Measurements from ENCODE around the gene RASAL1.
"Not testable (repeated sequence)": the region's sequence is repeated elsewhere in the genome, so short reads cannot be mapped to it uniquely, and the experiment has no call there.

Gene RASAL1

DNA sequence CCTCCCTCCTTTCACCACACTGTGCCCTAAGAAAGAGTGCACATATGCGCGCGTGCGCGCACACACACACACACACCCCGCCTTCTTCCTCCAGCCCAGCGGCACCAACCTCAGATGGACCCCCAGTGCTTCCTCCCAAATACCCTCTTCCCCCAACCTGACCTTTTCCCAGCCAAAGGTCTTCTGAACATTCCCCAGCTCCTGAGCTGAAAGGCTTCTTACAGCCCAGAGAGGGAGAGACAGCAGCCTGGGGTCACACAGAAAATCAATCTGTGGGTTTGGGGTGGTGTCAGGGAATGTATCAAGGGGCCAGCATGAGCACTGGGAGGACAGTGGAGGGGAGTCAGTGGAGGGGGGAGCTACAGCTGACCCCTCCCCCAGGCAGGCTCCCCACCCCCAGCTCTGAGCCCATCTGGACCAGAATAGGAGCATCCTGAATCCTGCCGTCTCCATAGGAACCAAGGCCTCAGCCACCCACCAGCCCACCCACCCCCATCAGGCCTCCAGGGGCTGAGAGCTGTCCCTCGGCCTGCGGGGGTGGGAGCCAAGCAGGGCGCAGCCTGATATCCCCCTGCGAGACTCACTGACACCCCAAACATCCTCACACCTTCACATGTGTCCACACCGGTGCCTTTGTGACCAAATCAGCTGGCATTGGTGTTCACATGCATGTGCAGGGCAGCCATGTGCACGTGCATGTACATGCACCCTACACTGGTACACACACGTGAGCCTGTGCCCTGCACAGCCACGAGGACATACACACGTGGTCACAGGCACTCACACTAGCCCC is 5.7 kb downstream of the RASAL1 start:
- Histone ChIP-seq H3K4me3 (ENCODE audit: extremely low read depth, insufficient read depth, low read length, poor library complexity, severe bottlenecking) (no peak overlapping the region), H3K9me3 (ENCODE audit: control insufficient read depth, low read length) (no peaks in the 10 kb centered on the region), H3K27ac (ENCODE audit: low read depth, low read length, severe bottlenecking) (no peak overlapping the region), H3K4me1 (ENCODE audit: control insufficient read depth, insufficient read depth, low read length, poor library complexity, severe bottlenecking) (no peaks in the 10 kb centered on the region), H3K36me3 (ENCODE audit: control insufficient read depth, insufficient read depth, low read length) (no peaks in the 10 kb centered on the region)
- 87 to 91% methylated on average over 13 to 14 of the region's 17 CpGs for WGBS, 2 experiments (ENCODE audit: insufficient coverage in 2 of 2)

GRCh38 chr12:113128802-113129663 is 6.5 kb downstream of the RASAL1 start:
- Histone ChIP-seq H3K9me3 (ENCODE audit: control insufficient read depth, low read length) (no peaks in the 10 kb centered on the region), H3K27ac (ENCODE audit: low read depth, low read length, severe bottlenecking) (no peak overlapping the region), H3K36me3 (ENCODE audit: control insufficient read depth, insufficient read depth, low read length) (no peaks in the 10 kb centered on the region), H3K4me1 (ENCODE audit: control insufficient read depth, insufficient read depth, low read length, poor library complexity, severe bottlenecking) (no peaks in the 10 kb centered on the region), H3K4me3 (ENCODE audit: extremely low read depth, insufficient read depth, low read length, poor library complexity, severe bottlenecking) (no peak overlapping the region)
- 44 to 63% methylated on average over 6 to 7 of the region's 9 CpGs for WGBS, 2 experiments (ENCODE audit: insufficient coverage in 2 of 2)

GRCh38 chr12:113127791-113128199 is 7.8 kb downstream of the RASAL1 start:
- H3K27ac ChIP-seq (ENCODE audit: low read depth, low read length, severe bottlenecking), result no peak overlapping the region
- no peaks in the 10 kb centered on the region for H3K9me3 ChIP-seq (ENCODE audit: control insufficient read depth, low read length)
- WGBS, 2 experiments (ENCODE audit: insufficient coverage in 2 of 2), result 34 to 51% methylated on average over 8 to 10 of the region's 15 CpGs
- H3K4me1 ChIP-seq (ENCODE audit: control insufficient read depth, insufficient read depth, low read length, poor library complexity, severe bottlenecking), result no peaks in the 10 kb centered on the region
- H3K36me3 ChIP-seq (ENCODE audit: control insufficient read depth, insufficient read depth, low read length), result no peaks in the 10 kb centered on the region
- H3K4me3 ChIP-seq (ENCODE audit: extremely low read depth, insufficient read depth, low read length, poor library complexity, severe bottlenecking), result no peak overlapping the region

DNA sequence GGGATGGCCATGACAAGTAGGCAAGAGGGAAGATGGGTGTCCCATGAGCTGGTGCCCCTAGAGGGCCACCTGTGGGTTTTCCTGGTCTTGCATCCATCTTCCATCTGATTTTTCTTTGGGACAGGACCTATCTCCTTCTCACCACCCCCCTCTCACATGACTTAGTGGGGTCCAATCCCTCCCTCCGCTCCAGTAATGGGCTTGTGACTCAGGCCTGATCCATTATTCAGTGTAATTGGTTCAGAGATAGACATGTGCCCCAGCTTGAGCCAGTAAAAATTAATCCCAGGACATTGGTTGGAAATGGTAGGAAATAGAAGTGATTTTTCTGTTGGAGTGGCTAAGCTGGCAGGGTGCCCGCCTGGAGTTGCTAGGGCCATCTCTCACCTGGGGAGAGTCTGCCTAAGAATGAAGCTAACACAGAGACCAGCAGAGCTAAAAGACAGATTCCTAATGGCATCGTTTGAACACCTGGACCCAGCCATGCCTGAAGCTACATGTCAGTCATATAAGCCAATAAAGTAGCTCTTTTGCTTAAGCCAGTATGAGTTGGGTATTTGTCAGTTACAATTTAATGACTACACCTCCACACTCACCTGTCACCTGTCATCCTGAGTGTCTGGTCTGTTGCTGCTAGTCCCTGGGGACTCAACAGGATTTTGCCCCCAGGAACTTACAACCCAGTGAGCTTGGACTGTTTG is 14.7 kb downstream of the RASAL1 start:
- no peaks in the 10 kb centered on the region for H3K9me3 ChIP-seq (ENCODE audit: control insufficient read depth, low read length)
- H3K36me3 ChIP-seq (ENCODE audit: control insufficient read depth, insufficient read depth, low read length), result no peaks in the 10 kb centered on the region
- no peaks in the 10 kb centered on the region for H3K4me1 ChIP-seq (ENCODE audit: control insufficient read depth, insufficient read depth, low read length, poor library complexity, severe bottlenecking)
- H3K27ac ChIP-seq (ENCODE audit: low read depth, low read length, severe bottlenecking), result no peak overlapping the region
- 67 to 92% methylated on average over 2 to 3 of the region's 3 CpGs for WGBS, 2 experiments (ENCODE audit: insufficient coverage in 2 of 2)
- no peak overlapping the region for H3K4me3 ChIP-seq (ENCODE audit: extremely low read depth, insufficient read depth, low read length, poor library complexity, severe bottlenecking)

DNA sequence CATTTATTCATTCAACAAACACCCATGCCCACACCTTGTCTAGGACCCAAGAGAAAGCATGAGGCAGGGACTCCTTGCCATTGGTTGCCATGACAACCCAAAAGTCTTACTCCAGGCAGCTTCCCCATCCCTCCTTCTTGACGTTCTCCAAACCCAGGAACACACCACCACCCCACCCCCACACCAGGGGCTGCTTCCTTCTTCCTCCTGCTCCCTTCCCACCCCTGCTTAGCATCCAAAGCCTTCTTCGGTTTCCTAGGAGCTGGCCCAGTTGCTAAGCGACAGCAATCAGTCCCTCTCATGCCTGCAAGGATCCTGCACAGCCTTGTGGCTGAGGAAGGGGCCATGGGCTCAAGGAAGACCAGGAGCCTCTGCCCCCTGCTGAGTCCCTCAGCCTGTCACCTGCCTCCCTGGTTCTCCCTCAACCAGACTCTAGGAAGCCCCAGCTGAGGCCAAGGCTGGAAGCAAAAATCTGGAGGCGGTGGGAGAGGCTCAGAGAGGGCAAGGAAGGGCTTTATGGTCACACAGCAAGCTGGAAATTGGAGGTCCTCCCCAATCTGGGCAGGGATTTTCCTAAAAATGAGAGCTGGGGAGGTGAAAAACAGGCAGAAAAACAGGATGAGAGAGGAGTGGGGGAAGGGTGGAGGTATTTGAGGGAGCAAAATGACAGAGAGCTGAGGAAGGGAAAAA is 15.4 kb downstream of the RASAL1 start:
- H3K4me1 ChIP-seq (ENCODE audit: control insufficient read depth, insufficient read depth, low read length, poor library complexity, severe bottlenecking), result no peaks in the 10 kb centered on the region
- no peak overlapping the region for H3K4me3 ChIP-seq (ENCODE audit: extremely low read depth, insufficient read depth, low read length, poor library complexity, severe bottlenecking)
- H3K9me3 ChIP-seq (ENCODE audit: control insufficient read depth, low read length), result no peaks in the 10 kb centered on the region
- H3K36me3 ChIP-seq (ENCODE audit: control insufficient read depth, insufficient read depth, low read length), result no peaks in the 10 kb centered on the region
- H3K27ac ChIP-seq (ENCODE audit: low read depth, low read length, severe bottlenecking), result no peak overlapping the region
- WGBS, 2 experiments (ENCODE audit: insufficient coverage in 2 of 2), result 48 to 60% methylated on average over 2 to 3 of the region's 4 CpGs

DNA sequence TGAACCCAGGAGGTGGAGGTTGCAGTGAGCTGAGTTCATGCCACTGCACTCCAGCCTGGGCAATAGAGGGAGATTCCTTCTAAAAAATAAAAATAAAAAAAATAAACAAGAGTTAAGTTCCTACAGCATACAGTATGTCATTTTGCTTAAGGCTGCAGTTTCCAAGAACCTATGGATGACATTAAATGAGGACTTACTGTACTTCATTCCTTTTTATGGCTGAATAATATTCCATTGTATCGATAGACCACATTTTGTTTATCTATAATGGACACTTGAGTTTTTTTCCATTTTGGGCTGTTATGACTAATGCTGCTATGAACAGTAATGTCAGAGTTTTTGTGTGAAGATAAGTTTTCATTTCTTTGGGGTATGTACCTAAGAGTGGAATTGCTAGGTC is 17.4 kb downstream of the RASAL1 start:
- no peaks in the 10 kb centered on the region for H3K4me1 ChIP-seq (ENCODE audit: control insufficient read depth, insufficient read depth, low read length, poor library complexity, severe bottlenecking)
- WGBS, 2 experiments (ENCODE audit: insufficient coverage in 2 of 2), result no CpG with 5 or more reads among the region's 1 CpG
- H3K27ac ChIP-seq (ENCODE audit: low read depth, low read length, severe bottlenecking), result no peak overlapping the region
- no peaks in the 10 kb centered on the region for H3K36me3 ChIP-seq (ENCODE audit: control insufficient read depth, insufficient read depth, low read length)
- no peak overlapping the region for H3K4me3 ChIP-seq (ENCODE audit: extremely low read depth, insufficient read depth, low read length, poor library complexity, severe bottlenecking)
- H3K9me3 ChIP-seq (ENCODE audit: control insufficient read depth, low read length), result no peaks in the 10 kb centered on the region

- not testable (repeated sequence) for H3K27ac ChIP-seq (ENCODE audit: low read depth, low read length, severe bottlenecking); H3K4me1 ChIP-seq (ENCODE audit: control insufficient read depth, insufficient read depth, low read length, poor library complexity, severe bottlenecking); H3K9me3 ChIP-seq (ENCODE audit: control insufficient read depth, low read length); H3K36me3 ChIP-seq (ENCODE audit: control insufficient read depth, insufficient read depth, low read length); H3K4me3 ChIP-seq (ENCODE audit: extremely low read depth, insufficient read depth, low read length, poor library complexity, severe bottlenecking)
- WGBS, 2 experiments (ENCODE audit: insufficient coverage in 2 of 2), result 86% methylated on average over 4 to 7 of the region's 8 CpGs
These were observed 17.9 kb downstream of the RASAL1 start for GRCh38 chr12:113117684-113118083.

GRCh38 chr12:113116875-113117274 is 18.7 kb downstream of the RASAL1 start:
- Histone ChIP-seq H3K27ac (ENCODE audit: low read depth, low read length, severe bottlenecking) (no peak overlapping the region), H3K4me1 (ENCODE audit: control insufficient read depth, insufficient read depth, low read length, poor library complexity, severe bottlenecking) (no peaks in the 10 kb centered on the region), H3K4me3 (ENCODE audit: extremely low read depth, insufficient read depth, low read length, poor library complexity, severe bottlenecking) (no peak overlapping the region), H3K36me3 (ENCODE audit: control insufficient read depth, insufficient read depth, low read length) (no peaks in the 10 kb centered on the region), H3K9me3 (ENCODE audit: control insufficient read depth, low read length) (no peaks in the 10 kb centered on the region)
- 60 to 77% methylated on average over 2 of the region's 6 CpGs for WGBS, 2 experiments (ENCODE audit: insufficient coverage in 2 of 2)

GRCh38 chr12:113115455-113116126 is 20.0 kb downstream of the RASAL1 start:
- Histone ChIP-seq H3K4me1 (ENCODE audit: control insufficient read depth, insufficient read depth, low read length, poor library complexity, severe bottlenecking) (no peaks in the 10 kb centered on the region), H3K9me3 (ENCODE audit: control insufficient read depth, low read length) (no peaks in the 10 kb centered on the region), H3K4me3 (ENCODE audit: extremely low read depth, insufficient read depth, low read length, poor library complexity, severe bottlenecking) (no peak overlapping the region), H3K27ac (ENCODE audit: low read depth, low read length, severe bottlenecking) (no peak overlapping the region), H3K36me3 (ENCODE audit: control insufficient read depth, insufficient read depth, low read length) (no peaks in the 10 kb centered on the region)
- 85 to 86% methylated on average over 17 to 22 of the region's 22 CpGs for WGBS, 2 experiments (ENCODE audit: insufficient coverage in 2 of 2)
